ENCODE measurements around the gene SLC9C1. TPM values are rescaled to one million over a fixed set of nuclear protein-coding genes. Genes with fewer than 3 reads are reported as not detected.

SLC9C1 gene
- total RNA-seq, 1 donor from 2014 or later = 0.13 TPM

DNA sequence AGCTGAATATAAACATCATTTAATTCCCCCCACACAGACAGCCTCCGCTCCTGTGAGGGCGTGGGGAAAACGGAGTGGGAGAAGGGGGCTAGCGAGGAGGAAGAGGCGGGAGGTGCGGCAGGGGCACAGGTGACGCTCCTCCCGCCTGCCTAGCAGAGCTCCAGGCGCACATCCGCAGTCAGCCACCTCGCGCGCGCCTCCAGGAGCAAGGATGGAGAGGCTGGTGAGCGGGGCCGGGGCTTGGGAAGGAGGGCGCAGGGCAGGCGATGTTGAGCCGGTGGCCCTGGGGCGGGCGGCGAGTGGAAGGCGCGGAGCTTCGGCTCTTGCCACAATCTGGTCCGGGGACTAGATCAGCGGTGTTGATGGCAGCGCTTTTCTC lies 39.0 kb upstream of the SLC9C1 start, which contains the start of gene CD200:
Gene CD200, plus strand, starts transcription at position 155 of the 379 bp plus-strand sequence. Its CDS starts 57 bp downstream, at position 212.
- Mint-ChIP-seq H3K36me3 (ENCODE audit: low read depth, unreplicated experiment) (no peaks in the 10 kb centered on the region), H3K4me3 (ENCODE audit: unreplicated experiment) (peak within 1 kb of the TSS; percentile 96), H3K27me3 (ENCODE audit: unreplicated experiment) (peaks cover 4% of the 10 kb centered on the region), H3K27ac (ENCODE audit: unreplicated experiment) (peak within 1 kb of the TSS; percentile 96), H3K9me3 (ENCODE audit: unreplicated experiment) (no peaks in the 10 kb centered on the region), H3K4me1 (ENCODE audit: unreplicated experiment) (peaks cover 34% of the 10 kb centered on the region)
- DNase-seq (ENCODE audit: low spot score) = peak; percentile 69
- TF ChIP-seq, protein P1, sequence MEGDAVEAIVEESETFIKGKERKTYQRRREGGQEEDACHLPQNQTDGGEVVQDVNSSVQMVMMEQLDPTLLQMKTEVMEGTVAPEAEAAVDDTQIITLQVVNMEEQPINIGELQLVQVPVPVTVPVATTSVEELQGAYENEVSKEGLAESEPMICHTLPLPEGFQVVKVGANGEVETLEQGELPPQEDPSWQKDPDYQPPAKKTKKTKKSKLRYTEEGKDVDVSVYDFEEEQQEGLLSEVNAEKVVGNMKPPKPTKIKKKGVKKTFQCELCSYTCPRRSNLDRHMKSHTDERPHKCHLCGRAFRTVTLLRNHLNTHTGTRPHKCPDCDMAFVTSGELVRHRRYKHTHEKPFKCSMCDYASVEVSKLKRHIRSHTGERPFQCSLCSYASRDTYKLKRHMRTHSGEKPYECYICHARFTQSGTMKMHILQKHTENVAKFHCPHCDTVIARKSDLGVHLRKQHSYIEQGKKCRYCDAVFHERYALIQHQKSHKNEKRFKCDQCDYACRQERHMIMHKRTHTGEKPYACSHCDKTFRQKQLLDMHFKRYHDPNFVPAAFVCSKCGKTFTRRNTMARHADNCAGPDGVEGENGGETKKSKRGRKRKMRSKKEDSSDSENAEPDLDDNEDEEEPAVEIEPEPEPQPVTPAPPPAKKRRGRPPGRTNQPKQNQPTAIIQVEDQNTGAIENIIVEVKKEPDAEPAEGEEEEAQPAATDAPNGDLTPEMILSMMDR (IDR thresholded peaks at IDR 0.05; ENCODE audit: unreplicated experiment) = no peak

DNA sequence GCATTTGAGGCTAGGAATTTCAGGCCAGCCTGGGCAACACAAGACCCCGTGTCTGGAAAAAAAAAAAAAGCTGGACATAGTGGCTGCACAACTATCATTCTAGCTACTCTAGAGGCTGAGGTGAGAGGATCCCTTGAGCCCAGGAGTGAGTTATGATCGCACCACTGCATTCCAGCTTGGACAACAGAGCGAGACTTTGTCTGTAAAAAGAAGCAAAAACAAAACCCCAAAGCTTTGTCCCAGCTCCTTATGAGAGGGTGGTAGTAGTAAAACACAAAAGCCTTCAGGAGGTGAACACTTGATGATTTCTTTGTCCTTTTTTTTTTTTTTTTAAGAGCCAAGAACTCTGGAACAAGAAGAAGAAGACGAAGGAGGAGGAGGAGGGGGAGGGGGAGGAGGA lies 37.8 kb upstream of the SLC9C1 start:
- Mint-ChIP-seq H3K27me3 (ENCODE audit: unreplicated experiment) (peaks cover 1% of the 10 kb centered on the region), H3K36me3 (ENCODE audit: low read depth, unreplicated experiment) (no peaks in the 10 kb centered on the region), H3K4me1 (ENCODE audit: unreplicated experiment) (peaks cover 27% of the 10 kb centered on the region), H3K9me3 (ENCODE audit: unreplicated experiment) (no peaks in the 10 kb centered on the region), H3K27ac (ENCODE audit: unreplicated experiment) (no peak overlapping the region), H3K4me3 (ENCODE audit: unreplicated experiment) (no peak overlapping the region)
- TF ChIP-seq, protein P1 (IDR thresholded peaks at IDR 0.05; ENCODE audit: unreplicated experiment) = no peak
- DNase-seq (ENCODE audit: low spot score) = no peak

DNA sequence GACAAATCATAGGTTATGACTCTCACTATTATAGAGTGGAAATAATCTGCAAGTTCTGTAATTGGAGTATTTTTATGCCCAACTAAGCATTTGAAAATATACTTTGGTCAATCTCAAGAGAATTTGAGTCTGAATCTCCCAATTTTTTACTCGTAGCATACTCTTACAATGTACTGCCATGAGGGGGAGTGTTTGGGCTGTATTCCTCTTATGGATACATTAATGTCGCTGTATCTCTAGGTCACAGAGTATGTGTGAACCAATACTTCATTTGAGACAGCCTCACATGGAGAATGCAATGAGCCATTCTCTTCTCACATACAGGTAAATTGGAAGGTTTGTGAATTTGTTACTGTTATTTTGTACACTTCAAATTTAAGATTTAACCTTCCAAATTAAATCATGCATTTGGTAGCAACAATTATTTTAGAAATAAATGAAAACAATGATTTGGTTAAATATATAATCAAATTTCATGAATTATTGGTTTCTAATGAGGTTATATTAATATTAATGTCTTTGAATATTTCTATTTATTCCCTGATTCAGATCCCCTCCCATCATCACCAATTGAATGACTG lies 33.4 kb upstream of the SLC9C1 start:
- DNase-seq (ENCODE audit: low spot score) = peak; percentile 26
- H3K36me3 Mint-ChIP-seq (ENCODE audit: low read depth, unreplicated experiment) = no peaks in the 10 kb centered on the region
- H3K4me1 Mint-ChIP-seq (ENCODE audit: unreplicated experiment) = no peaks in the 10 kb centered on the region
- no peaks in the 10 kb centered on the region for H3K9me3 Mint-ChIP-seq (ENCODE audit: unreplicated experiment)
- H3K4me3 Mint-ChIP-seq (ENCODE audit: unreplicated experiment) = no peak overlapping the region
- no peaks in the 10 kb centered on the region for H3K27me3 Mint-ChIP-seq (ENCODE audit: unreplicated experiment)
- TF ChIP-seq, protein P1 (IDR thresholded peaks at IDR 0.05; ENCODE audit: unreplicated experiment) = peak; percentile 52
- H3K27ac Mint-ChIP-seq (ENCODE audit: unreplicated experiment) = no peak overlapping the region

DNA sequence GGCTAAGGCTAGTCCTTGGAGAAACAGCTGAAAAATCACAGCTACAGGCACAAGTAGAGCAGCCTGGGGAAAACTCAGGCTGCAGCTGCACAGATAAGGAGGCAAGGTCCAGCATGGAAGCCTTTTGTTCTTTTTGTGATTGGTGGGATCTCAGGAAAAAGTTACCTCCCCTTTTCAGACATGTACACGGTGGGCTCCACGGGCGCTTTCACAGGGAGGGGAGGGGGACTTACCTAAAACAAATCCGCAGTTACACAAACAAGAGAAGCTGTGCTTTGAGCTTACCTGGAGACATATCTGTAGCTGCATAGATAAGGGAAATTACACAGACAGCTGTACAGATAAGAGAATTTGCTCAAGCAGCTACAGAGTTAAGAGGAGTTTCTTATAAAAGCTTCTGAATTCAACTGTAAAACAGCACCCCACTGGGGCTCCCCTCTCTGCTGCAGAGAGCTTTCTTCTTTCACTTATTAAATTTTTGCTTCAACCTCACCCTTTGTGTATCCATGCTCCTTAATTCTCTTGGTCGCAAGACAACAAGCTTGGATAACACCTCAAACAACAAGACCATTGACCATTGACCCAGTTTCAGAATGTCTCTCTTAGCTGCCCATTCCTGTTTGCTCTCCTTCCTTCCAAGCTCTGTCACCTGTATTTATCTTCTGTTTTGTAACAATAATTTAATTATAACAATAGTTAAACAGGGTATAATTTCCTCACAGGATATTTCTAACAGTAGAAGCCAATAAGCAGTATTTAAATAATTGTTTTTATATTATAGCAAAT lies 28.0 kb upstream of the SLC9C1 start:
- no peak overlapping the region for H3K27ac Mint-ChIP-seq (ENCODE audit: unreplicated experiment)
- no peaks in the 10 kb centered on the region for H3K36me3 Mint-ChIP-seq (ENCODE audit: low read depth, unreplicated experiment)
- TF ChIP-seq, protein P1 (IDR thresholded peaks at IDR 0.05; ENCODE audit: unreplicated experiment) = no peak
- no peak overlapping the region for H3K4me3 Mint-ChIP-seq (ENCODE audit: unreplicated experiment)
- no peaks in the 10 kb centered on the region for H3K9me3 Mint-ChIP-seq (ENCODE audit: unreplicated experiment)
- DNase-seq (ENCODE audit: low spot score) = no peak
- no peaks in the 10 kb centered on the region for H3K27me3 Mint-ChIP-seq (ENCODE audit: unreplicated experiment)
- peaks cover 16% of the 10 kb centered on the region for H3K4me1 Mint-ChIP-seq (ENCODE audit: unreplicated experiment)

DNA sequence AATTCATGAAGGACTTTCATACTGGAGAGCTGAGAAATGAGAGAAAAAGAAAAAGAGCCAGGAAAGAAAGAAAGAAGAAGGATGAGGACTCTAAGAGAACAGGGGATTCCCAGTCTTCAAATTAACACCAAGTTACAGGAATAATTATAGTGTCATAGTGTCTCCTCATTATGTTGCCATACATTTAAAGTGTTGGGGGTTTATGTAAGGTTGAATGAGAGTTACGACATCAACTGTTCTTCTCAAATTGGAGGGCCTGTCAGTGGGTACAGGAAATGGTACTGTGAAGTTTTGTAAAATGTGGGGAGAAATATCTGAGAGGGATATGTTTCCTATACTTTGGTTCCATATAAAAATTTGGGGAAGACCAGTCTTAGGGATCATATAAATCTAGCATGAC lies 26.7 kb upstream of the SLC9C1 start:
- H3K36me3 Mint-ChIP-seq (ENCODE audit: low read depth, unreplicated experiment) = no peaks in the 10 kb centered on the region
- DNase-seq (ENCODE audit: low spot score) = no peak
- no peak overlapping the region for H3K27ac Mint-ChIP-seq (ENCODE audit: unreplicated experiment)
- H3K4me3 Mint-ChIP-seq (ENCODE audit: unreplicated experiment) = no peak overlapping the region
- no peaks in the 10 kb centered on the region for H3K27me3 Mint-ChIP-seq (ENCODE audit: unreplicated experiment)
- TF ChIP-seq, protein P1 (IDR thresholded peaks at IDR 0.05; ENCODE audit: unreplicated experiment) = no peak
- peaks cover 16% of the 10 kb centered on the region for H3K4me1 Mint-ChIP-seq (ENCODE audit: unreplicated experiment)
- no peaks in the 10 kb centered on the region for H3K9me3 Mint-ChIP-seq (ENCODE audit: unreplicated experiment)

Data from endothelial cell (in vitro differentiated cells).